VCaP (cell line): Measurements from ENCODE around the gene ATXN2.

ENCODE experiments used
- H3K27ac ChIP-seq: fragments of 450-650 bp; 2 replicates; pipeline ENCODE4 v1.5.1; 2017
- CTCF ChIP-seq: fragments of 450-650 bp; conservative IDR thresholded peaks from 2 replicates; pipeline ENCODE4 v1.5.1; 2017; ENCODE audit warnings: mild to moderate bottlenecking, moderate library complexity

ATXN2 gene

GRCh38 chr12:111426344-111427185 is 172.6 kb downstream of the ATXN2 start:
- TF ChIP-seq CTCF, result no peak
- no peak overlapping the region for H3K27ac ChIP-seq

- H3K27ac ChIP-seq, result no peak overlapping the region
- TF ChIP-seq CTCF, result no peak
Measured at GRCh38 chr12:111425655-111426054, 173.5 kb downstream of the ATXN2 start.

- TF ChIP-seq CTCF, result no peak
- no peak overlapping the region for H3K27ac ChIP-seq
Measured at GRCh38 chr12:111424793-111425251, 174.3 kb downstream of the ATXN2 start.

GRCh38 chr12:111424189-111424792 is 174.8 kb downstream of the ATXN2 start:
- TF ChIP-seq CTCF, result no peak
- no peak overlapping the region for H3K27ac ChIP-seq

GRCh38 chr12:111420494-111420893 is 178.6 kb downstream of the ATXN2 start:
- no peak for TF ChIP-seq CTCF
- no peak overlapping the region for H3K27ac ChIP-seq

GRCh38 chr12:111419784-111420183 is 179.3 kb downstream of the ATXN2 start:
- no peak for TF ChIP-seq CTCF
- H3K27ac ChIP-seq, result no peak overlapping the region

- no peak for TF ChIP-seq CTCF
- H3K27ac ChIP-seq, result no peak overlapping the region
Measured at GRCh38 chr12:111418594-111418880, 180.6 kb downstream of the ATXN2 start.
